Psoas muscle (tissue), 8 donors: ENCODE measurements around the gene TMIGD1. TPM values are rescaled to one million over a fixed set of nuclear protein-coding genes. Genes with fewer than 3 reads are reported as not detected.

Experiments
- ATAC-seq, 4 donors: fragments of 200-7000 bp; cut with Tn5 transposase; one replicate each; pipeline ENCODE4 v1.9.1; 2020; ENCODE audit warnings: moderate library complexity in 3 of 4, mild to moderate bottlenecking in 2 of 4
- DNase-seq, 2 donors: peaks; one replicate each; pipeline ENCODE4 v3.0.0-alpha.2; 2020
- H3K27ac ChIP-seq: fragments of 200-600 bp; one replicate; pipeline ENCODE4 v1.8.0; 2022
- H3K27me3 ChIP-seq, 3 donors: fragments of 200-600 bp in 1 of 3; one replicate each; pipeline versions ENCODE4 v1.6.1 to v1.8.0; 2013 to 2022; ENCODE audit warnings: low read length in 2 of 3, mild to moderate bottlenecking in 2 of 3, moderate library complexity in 1 of 3; ENCODE audit not compliant: insufficient read depth in 3 of 3
- H3K36me3 ChIP-seq, 2 donors: fragments of 200-600 bp in 1 of 2; one replicate each; pipeline versions ENCODE4 v1.6.1 to v1.8.0; 2013 to 2022; ENCODE audit warnings: low read depth in 1 of 2, mild to moderate bottlenecking in 1 of 2, moderate library complexity in 1 of 2; ENCODE audit not compliant: insufficient read depth in 1 of 2
- H3K4me1 ChIP-seq: fragments of 200-600 bp; one replicate; pipeline ENCODE4 v1.8.0; 2022
- H3K4me3 ChIP-seq: fragments of 200-600 bp; one replicate; pipeline ENCODE4 v1.8.0; 2022; ENCODE audit warnings: mild to moderate bottlenecking
- H3K9me3 ChIP-seq: fragments of 200-600 bp; one replicate; pipeline ENCODE4 v1.8.0; 2022
- WGBS, 3 donors: extraction: QIAGEN DNeasy Blood & Tissue Kit; methylation state at CpG; one replicate each; pipeline versions ENCODE4 v1.1.6 to v1.1.7; 2013; 5-methylcytosine and 5-hydroxymethylcytosine counted together
- intact Hi-C, 2 donors: fragments of 100-400 bp; cut with DNase I; formaldehyde crosslinking; loops; one replicate each; pipeline versions ENCODE4 v1.11.0 to v1.14.2; 2022
- long read RNA-seq, 2 donors: library from polyadenylated mRNA; unstranded; transcript quantifications; one replicate each; pipeline ENCODE4 v2.0.0, GENCODE V29; 2021
- polyA plus RNA-seq, 3 donors: library from polyadenylated mRNA; stranded (reverse); fragments of 200-250 nt; gene quantifications; one replicate each; pipeline ENCODE4 v1.2.3, GENCODE V29; 2013
- total RNA-seq, 4 donors: library from RNA; stranded (reverse); fragmentation: NEBNext Ultra II Directional in 2 of 4; extraction: Animal tissue kit (Norgen Biotek cat#: 25700) in 2 of 4; gene quantifications; one replicate each; pipeline versions ENCODE4 v1.2.1 to v1.2.4, GENCODE V29; 2021 to 2023
- TF ChIP-seq, protein P1 (sequence below): fragments of 200-600 bp; IDR thresholded peaks from one replicate; pipeline ENCODE4 v1.8.0; 2022; ENCODE audit warnings: antibody characterized with exemption
- donor health status: healthy with polysubstance abuse.
- donor health status: DM: no; HTN: no; CAD: no; lungs with moderate emphysema.
- donor health status: Bipolar disorder and iron deficiency.
- donor health status: healthy.
- donor health status: DM: yes; HTN: yes; CAD: no.
- donor health status: DM: no; HTN: no; CAD: no.
- donor health status: DM: no; HTN: no; CAD: no.
- donor health status: DM: yes; HTN: yes; CAD: no.

Gene TMIGD1, protein sequence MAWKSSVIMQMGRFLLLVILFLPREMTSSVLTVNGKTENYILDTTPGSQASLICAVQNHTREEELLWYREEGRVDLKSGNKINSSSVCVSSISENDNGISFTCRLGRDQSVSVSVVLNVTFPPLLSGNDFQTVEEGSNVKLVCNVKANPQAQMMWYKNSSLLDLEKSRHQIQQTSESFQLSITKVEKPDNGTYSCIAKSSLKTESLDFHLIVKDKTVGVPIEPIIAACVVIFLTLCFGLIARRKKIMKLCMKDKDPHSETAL
- total RNA-seq (not detected), polyA plus RNA-seq (not detected)
- long read RNA-seq, donor 1, result 0 reads
- long read RNA-seq, donor 2, result 0 reads

DNA sequence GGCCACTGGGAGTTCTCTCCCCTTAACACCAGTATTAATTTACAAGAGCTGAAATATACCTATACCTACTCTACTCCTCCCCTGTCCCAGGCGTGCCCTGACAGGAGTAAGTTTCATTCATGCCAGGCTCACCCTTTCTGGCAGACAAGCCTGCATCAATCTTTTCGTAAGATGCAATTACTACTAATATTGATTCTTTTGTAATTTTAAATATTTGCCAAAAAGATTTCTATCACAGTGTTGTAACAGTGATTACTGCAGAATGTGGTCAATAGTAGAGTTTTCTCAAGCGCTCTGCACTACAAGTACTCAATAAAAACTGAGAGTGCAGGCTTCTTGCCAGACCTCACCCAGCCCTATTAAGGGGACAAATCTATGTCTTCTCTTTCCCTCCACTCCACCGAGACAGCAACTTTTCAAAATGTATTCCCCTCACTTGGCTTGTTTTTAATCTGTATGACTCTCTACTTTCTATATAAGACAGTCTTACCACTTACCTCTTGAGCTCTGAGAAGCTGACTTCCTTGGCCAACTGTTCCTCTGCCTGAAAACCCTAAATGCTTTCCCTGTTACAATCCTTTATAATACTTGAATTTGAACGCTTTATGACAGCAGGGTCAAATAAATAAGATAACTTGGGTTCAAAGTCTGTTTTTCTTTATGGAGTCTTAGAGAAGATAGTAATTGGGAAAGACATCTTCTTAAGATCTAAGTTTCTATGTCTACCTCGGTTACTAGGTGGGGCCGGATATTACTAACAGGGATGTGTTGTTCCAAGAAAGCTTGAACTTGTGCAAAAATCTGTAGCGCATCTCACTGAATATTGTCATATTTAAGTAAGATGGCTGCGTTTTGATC, at the start of gene TMIGD1:
TMIGD1 (minus strand) TSS at position 555 of the 858 bp plus-strand sequence. CDS start 1,924 bp downstream, outside the sequence.
- H3K27me3 ChIP-seq, result peaks cover 0 to 4% (median 0%) of the 10 kb centered on the region in 3 donors
- no peaks in the 10 kb centered on the region for H3K9me3 ChIP-seq
- no peaks in the 10 kb centered on the region for H3K4me1 ChIP-seq
- H3K4me3 ChIP-seq, result no peak within 1 kb of the TSS
- DNase-seq (no peak), ATAC-seq (no peak)
- 89 to 91% (median 91%) methylated on average over 9 of the region's 9 CpGs for WGBS, 3 donors
- TF ChIP-seq, protein P1, sequence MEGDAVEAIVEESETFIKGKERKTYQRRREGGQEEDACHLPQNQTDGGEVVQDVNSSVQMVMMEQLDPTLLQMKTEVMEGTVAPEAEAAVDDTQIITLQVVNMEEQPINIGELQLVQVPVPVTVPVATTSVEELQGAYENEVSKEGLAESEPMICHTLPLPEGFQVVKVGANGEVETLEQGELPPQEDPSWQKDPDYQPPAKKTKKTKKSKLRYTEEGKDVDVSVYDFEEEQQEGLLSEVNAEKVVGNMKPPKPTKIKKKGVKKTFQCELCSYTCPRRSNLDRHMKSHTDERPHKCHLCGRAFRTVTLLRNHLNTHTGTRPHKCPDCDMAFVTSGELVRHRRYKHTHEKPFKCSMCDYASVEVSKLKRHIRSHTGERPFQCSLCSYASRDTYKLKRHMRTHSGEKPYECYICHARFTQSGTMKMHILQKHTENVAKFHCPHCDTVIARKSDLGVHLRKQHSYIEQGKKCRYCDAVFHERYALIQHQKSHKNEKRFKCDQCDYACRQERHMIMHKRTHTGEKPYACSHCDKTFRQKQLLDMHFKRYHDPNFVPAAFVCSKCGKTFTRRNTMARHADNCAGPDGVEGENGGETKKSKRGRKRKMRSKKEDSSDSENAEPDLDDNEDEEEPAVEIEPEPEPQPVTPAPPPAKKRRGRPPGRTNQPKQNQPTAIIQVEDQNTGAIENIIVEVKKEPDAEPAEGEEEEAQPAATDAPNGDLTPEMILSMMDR, result no peak
- H3K27ac ChIP-seq, result no peak within 1 kb of the TSS
- intact Hi-C loops, result no loop called here
- H3K36me3 ChIP-seq, result no peaks in the 10 kb centered on the region

DNA sequence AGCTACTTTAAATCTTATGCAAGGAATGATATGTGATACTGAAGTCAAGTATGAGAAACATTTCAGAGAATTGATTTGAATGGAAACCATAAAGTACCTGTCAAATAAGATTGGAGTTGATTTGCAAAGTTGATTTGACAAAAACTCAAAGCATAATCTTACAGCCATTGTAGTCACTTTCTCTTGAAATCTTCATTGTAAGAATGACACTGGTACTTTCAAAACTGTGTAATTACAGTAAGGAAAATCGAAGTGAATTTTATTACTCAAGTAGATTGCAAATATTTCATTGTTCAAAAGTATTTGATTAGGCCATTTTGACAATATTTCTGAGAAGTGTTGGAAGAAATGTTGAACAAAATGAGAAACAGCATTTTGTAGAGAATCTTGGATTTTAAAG, 48.5 kb upstream of the TMIGD1 start:
- Histone ChIP-seq H3K27ac (no peak overlapping the region), H3K36me3 (peaks cover 0 to 25% of the 10 kb centered on the region in 2 donors), H3K9me3 (no peaks in the 10 kb centered on the region), H3K27me3 (no peaks in the 10 kb centered on the region), H3K4me3 (peak overlapping the region; percentile 95), H3K4me1 (peaks cover 43% of the 10 kb centered on the region)
- DNase-seq, result no peak
- TF ChIP-seq, protein P1, result no peak
- 79 to 94% (median 86%) methylated on average over 1 of the region's 1 CpG for whole genome bisulfite sequencing, 3 donors
- intact Hi-C loops, result no loop called here
- no peak for ATAC-seq

DNA sequence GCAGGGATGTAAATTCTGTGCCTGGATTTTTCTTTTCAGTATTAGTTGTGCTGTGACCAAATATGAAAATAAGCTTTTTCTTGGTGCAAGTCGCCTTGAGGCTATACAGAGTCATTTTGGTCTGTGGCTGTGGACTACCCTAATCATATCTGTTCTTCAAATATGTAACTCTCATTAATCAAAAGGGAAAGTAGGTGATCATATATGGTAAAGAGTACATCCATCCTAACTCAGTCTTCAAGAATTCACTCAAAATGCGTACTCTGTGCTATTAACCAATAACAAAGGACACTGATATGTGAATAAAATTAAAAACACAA, 47.4 kb upstream of the TMIGD1 start:
- TF ChIP-seq, protein P1, result no peak
- no peaks in the 10 kb centered on the region for H3K9me3 ChIP-seq
- H3K4me3 ChIP-seq, result peak overlapping the region; percentile 95
- ATAC-seq (no peak), DNase-seq (no peak)
- 78 to 82% (median 80%) methylated on average over 2 of the region's 2 CpGs for WGBS, 3 donors
- H3K4me1 ChIP-seq, result peaks cover 43% of the 10 kb centered on the region
- peaks cover 0 to 15% of the 10 kb centered on the region in 2 donors for H3K36me3 ChIP-seq
- intact Hi-C loops, result no loop called here
- H3K27ac ChIP-seq, result no peak overlapping the region
- H3K27me3 ChIP-seq, result no peaks in the 10 kb centered on the region

DNA sequence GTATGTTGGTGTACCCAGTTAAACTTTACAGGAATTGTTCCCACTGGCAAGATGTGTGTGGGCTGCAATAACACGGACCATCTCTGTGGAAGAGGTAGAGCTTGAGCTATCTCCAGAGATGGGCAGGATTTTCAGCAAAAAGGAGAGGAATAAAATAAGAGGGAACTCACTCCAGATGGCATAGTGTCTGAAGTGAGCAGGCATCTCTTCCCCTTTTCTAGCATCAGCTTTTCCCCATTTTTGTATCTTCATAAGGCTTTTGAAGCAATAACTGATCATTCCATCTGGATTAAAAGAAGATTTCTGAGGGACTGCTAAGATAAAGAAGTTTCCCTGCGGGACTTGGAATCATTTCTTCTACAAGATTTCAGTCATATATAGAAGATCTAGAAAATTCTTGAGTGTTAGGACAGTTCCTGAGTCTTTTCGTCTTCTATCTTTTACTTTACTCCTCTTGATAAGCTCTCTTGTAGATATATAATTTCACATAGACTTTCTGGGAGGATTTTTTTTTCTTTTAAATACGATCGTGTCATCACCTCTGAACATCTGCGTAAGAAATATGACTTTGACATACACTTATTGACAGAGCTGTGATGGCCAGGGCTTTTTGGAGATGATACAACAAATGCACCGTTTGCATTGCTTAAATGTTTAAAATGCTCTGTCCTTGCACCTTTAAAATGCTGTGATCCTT, 46.9 kb upstream of the TMIGD1 start:
- no peak for DNase-seq
- H3K4me1 ChIP-seq, result peaks cover 43% of the 10 kb centered on the region
- no peaks in the 10 kb centered on the region for H3K9me3 ChIP-seq
- peak overlapping the region; percentile 95 for H3K4me3 ChIP-seq
- ATAC-seq, result no peak
- no peaks in the 10 kb centered on the region for H3K27me3 ChIP-seq
- TF ChIP-seq, protein P1, result no peak
- WGBS, 3 donors, result 39 to 60% (median 49%) methylated on average over 7 of the region's 7 CpGs
- H3K36me3 ChIP-seq, result peaks cover 0 to 10% of the 10 kb centered on the region in 2 donors
- peak overlapping the region; percentile 86 for H3K27ac ChIP-seq
- intact Hi-C loops, result no loop called here
